OCI-LY7 (cell line): ENCODE results near the gene NAT9. TPM values are rescaled to one million over a fixed set of nuclear protein-coding genes. Genes with fewer than 3 reads are reported as not detected.

Source experiments
- BruUV-seq: library from RNA; stranded (reverse); fragments of 400-500 nt; replicated peaks from 2 replicates; lab custom pipeline; 2021; lab: Mats Ljungman, UMichigan
- CTCF ChIA-PET: fragments of 300-600 bp; sonication (Branson Sonifier 250); formaldehyde crosslinking; loops from one replicate; lab custom pipeline; 2022; ENCODE audit warnings: antibody characterized with exemption; ENCODE audit not compliant: unreplicated experiment; lab: Charles Lee
- POLR2A ChIA-PET: fragments of 300-600 bp; sonication (Branson Sonifier 250); formaldehyde crosslinking; loops from one replicate; lab custom pipeline; 2022; ENCODE audit warnings: antibody characterized with exemption; lab: Charles Lee
- DNase-seq: peaks from one replicate; pipeline ENCODE4 v3.0.0-alpha.2; 2015; ENCODE audit warnings: low spot score
- H2AFZ ChIP-seq: fragments of 200-600 bp; sonication (generic), shearing (Covaris generic); 2 replicates; pipeline ENCODE4 v1.6.1; 2014; ENCODE audit warnings: mild to moderate bottlenecking, antibody characterized with exemption, low read length, moderate library complexity
- H3K27ac ChIP-seq: fragments of 200-600 bp; sonication (generic); 2 replicates; pipeline ENCODE4 v1.5.1; 2014; ENCODE audit warnings: mixed run types, low read depth, mild to moderate bottlenecking, moderate library complexity, low read length, inconsistent platforms; ENCODE audit not compliant: poor library complexity, severe bottlenecking
- H3K36me3 ChIP-seq: fragments of 200-600 bp; sonication (generic); 2 replicates; pipeline ENCODE4 v1.6.1; 2014; ENCODE audit warnings: mild to moderate bottlenecking, antibody characterized with exemption, low read length, moderate library complexity, mixed read lengths; ENCODE audit not compliant: insufficient read depth
- H3K4me1 ChIP-seq: fragments of 200-600 bp; sonication (generic); 2 replicates; pipeline ENCODE4 v1.5.1; 2014; ENCODE audit warnings: mild to moderate bottlenecking, low read length; ENCODE audit not compliant: insufficient read depth, poor library complexity, severe bottlenecking
- H3K4me2 ChIP-seq: fragments of 200-600 bp; sonication (generic); 2 replicates; pipeline ENCODE4 v1.6.1; 2014; ENCODE audit warnings: mild to moderate bottlenecking, low read length
- H3K4me3 ChIP-seq: fragments of 200-600 bp; sonication (generic); 2 replicates; pipeline ENCODE4 v1.5.1; 2014; ENCODE audit warnings: mild to moderate bottlenecking, low read depth, low read length; ENCODE audit not compliant: poor library complexity, severe bottlenecking
- H3K79me2 ChIP-seq: fragments of 200-600 bp; sonication (generic); 2 replicates; pipeline ENCODE4 v1.6.1; 2016; ENCODE audit warnings: low read depth, mild to moderate bottlenecking, low read length, moderate library complexity, mixed read lengths; ENCODE audit not compliant: insufficient read depth
- H3K9me2 ChIP-seq: fragments of 200-600 bp; sonication (generic); 2 replicates; pipeline ENCODE4 v1.6.1; 2016; ENCODE audit warnings: mild to moderate bottlenecking, low read length, mixed read lengths; ENCODE audit not compliant: insufficient read depth
- H3K9me3 ChIP-seq: fragments of 200-600 bp; sonication (generic); 2 replicates; pipeline ENCODE4 v1.6.1; 2014; ENCODE audit warnings: mild to moderate bottlenecking, mixed run types, low read length, mixed read lengths
- H4K20me1 ChIP-seq: fragments of 200-600 bp; sonication (generic); 2 replicates; pipeline ENCODE4 v1.6.1; 2014; ENCODE audit warnings: mild to moderate bottlenecking, antibody characterized with exemption, low read length, moderate library complexity, mixed read lengths; ENCODE audit not compliant: insufficient read depth
- EZH2phosphoT487 ChIP-seq: fragments of 200-600 bp; sonication (generic); IDR thresholded peaks from 2 replicates; pipeline ENCODE4 v1.6.1; 2018; ENCODE audit warnings: low read depth, borderline replicate concordance, mild to moderate bottlenecking, mixed run types, antibody characterized with exemption, low read length, moderate library complexity, mixed read lengths
- intact Hi-C: fragments of 100-400 bp; cut with micrococcal nuclease; formaldehyde crosslinking; loops from one replicate; pipeline ENCODE4 v1.10.0; 2022; ENCODE audit not compliant: unreplicated experiment
- total RNA-seq, 2 experiments: library from RNA; depleted of rRNA in 1 of 2; stranded (reverse); fragments of >200 nt in 1 of 2; shearing (Covaris generic) in 1 of 2; gene quantifications; 2 replicates each; pipeline ENCODE4 v1.2.3, GENCODE V29; 2014 to 2022
- TF ChIP-seq, protein P1 (sequence below): fragments of 200-600 bp; sonication (generic); conservative IDR thresholded peaks from 2 replicates; pipeline ENCODE4 v1.5.1; 2014; ENCODE audit warnings: mild to moderate bottlenecking, antibody characterized with exemption, low read length, moderate library complexity, mixed read lengths

The NAT9 gene
- total RNA-seq, 2 experiments from 2014 or later: 77.2 to 87.9 TPM

DNA sequence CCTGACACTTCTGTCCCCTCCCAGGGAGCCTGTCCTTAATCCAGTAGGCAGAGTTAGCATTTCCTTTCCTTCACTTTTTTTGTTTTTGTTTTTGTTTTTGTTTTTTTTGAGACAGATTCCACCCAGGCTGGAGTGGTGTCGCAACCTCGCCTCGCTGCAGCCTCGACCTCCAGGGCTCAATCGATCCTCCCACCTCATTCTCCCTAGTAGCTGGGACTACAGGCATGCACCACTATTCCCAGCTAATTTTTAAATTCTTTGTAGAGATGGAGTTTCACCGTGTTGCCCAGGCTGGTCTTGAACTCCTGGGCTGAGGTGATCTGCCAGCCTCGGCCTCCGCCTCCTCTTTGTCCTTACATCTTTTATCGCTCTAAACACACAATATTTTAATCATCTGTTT, 23.7 kb downstream of the NAT9 start:
- no peak for DNase-seq
- CTCF ChIA-PET: interaction anchor here (0.6 kb wide), 1 partner anchor 65 kb away, joined by 3 read pairs; no protein-coding TSS in a partner anchor
- Histone ChIP-seq H3K4me3 (no peak overlapping the region), H3K4me2 (no peak overlapping the region), H3K79me2 (peaks cover 31% of the 10 kb centered on the region; the same call in 1 of the 2 replicates), H3K9me2 (no peaks in the 10 kb centered on the region), H4K20me1 (peaks cover 20% of the 10 kb centered on the region; the same call in 1 of the 2 replicates), H2AFZ (no peak overlapping the region), H3K9me3 (no peaks in the 10 kb centered on the region), H3K27ac (no peak overlapping the region), H3K36me3 (peaks cover 27% of the 10 kb centered on the region), H3K4me1 (peaks cover 24% of the 10 kb centered on the region)
- POLR2A ChIA-PET: no interaction called here
- TF ChIP-seq EZH2phosphoT487: no peak
- TF ChIP-seq, protein P1, sequence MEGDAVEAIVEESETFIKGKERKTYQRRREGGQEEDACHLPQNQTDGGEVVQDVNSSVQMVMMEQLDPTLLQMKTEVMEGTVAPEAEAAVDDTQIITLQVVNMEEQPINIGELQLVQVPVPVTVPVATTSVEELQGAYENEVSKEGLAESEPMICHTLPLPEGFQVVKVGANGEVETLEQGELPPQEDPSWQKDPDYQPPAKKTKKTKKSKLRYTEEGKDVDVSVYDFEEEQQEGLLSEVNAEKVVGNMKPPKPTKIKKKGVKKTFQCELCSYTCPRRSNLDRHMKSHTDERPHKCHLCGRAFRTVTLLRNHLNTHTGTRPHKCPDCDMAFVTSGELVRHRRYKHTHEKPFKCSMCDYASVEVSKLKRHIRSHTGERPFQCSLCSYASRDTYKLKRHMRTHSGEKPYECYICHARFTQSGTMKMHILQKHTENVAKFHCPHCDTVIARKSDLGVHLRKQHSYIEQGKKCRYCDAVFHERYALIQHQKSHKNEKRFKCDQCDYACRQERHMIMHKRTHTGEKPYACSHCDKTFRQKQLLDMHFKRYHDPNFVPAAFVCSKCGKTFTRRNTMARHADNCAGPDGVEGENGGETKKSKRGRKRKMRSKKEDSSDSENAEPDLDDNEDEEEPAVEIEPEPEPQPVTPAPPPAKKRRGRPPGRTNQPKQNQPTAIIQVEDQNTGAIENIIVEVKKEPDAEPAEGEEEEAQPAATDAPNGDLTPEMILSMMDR: no peak
- BruUV-seq: no TSS peak
- intact Hi-C loops: no loop called here

DNA sequence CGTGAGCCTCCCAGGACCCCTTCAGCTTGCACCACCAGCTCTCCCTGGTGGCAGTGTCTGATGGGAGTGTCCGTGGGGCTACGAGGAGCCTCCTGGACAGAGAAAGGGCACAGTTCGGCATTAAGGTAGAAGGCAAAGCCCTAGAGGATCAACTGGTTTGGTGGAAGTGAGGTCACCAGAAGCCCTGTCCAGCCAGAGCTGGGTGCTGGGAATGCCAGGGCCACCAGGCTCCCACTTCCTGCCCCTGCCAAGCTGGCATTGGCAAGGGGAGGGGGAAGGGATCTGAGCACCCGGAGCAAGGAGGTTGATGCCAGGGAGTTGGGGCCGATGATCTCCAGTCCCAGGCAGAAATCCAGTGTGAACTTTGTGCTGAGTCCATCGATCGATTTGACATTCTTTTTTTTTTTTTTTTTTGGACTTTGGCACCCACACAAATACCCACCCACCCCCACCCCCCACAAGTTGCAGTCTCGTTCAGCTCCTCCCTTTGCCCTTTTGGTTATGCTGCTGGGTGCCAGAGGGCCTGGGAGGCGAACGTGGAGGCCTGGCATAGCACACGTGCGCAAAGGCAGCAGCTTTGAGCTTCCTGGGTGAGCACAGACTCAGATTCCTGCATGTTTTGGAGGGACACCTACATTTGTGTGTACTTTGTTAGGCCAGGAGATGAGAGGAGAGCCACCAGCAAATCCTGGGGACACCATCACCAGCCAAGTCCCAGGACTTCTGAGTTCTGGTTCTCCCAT, 25.6 kb downstream of the NAT9 start:
- no TSS peak for BruUV-seq
- Histone ChIP-seq H3K9me2 (no peaks in the 10 kb centered on the region), H2AFZ (no peak overlapping the region), H3K36me3 (peaks cover 27% of the 10 kb centered on the region), H3K79me2 (peaks cover 26% of the 10 kb centered on the region; the same call in 1 of the 2 replicates), H3K4me3 (peak overlapping the region; percentile 86), H3K4me2 (peak overlapping the region; percentile 87), H3K27ac (no peak overlapping the region), H4K20me1 (peaks cover 11% of the 10 kb centered on the region; the same call in 1 of the 2 replicates), H3K4me1 (peaks cover 29% of the 10 kb centered on the region), H3K9me3 (no peaks in the 10 kb centered on the region)
- intact Hi-C loops: no loop called here
- ChIA-PET CTCF (interaction anchor here (1.6 kb wide), 1 partner anchor 25 kb away, joined by 6 read pairs; the partner anchor contains the start of gene NAT9), POLR2A (interaction anchor here (0.6 to 2.1 kb wide), 7 partner anchors 8 to 93 kb away, joined by 3 to 8 read pairs (median 4); no protein-coding TSS in a partner anchor)
- TF ChIP-seq EZH2phosphoT487: no peak
- TF ChIP-seq, protein P1: no peak
- DNase-seq: no peak

DNA sequence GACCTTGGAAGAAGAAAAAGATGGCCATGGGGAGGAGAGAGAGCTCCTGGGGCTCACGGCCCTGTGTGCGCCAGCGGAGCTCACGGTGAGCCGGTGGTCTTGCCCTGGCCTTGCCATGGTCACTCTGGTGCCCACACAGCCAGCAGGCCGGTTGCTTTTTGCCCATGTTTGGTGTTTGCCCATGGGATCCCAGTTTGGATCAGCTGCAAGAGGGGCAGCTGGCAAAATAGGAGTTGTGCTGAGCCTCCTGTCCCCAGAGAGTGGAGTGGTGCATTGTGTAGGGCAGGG, 26.2 kb downstream of the NAT9 start:
- Histone ChIP-seq H3K27ac (no peak overlapping the region), H3K9me2 (no peaks in the 10 kb centered on the region), H3K9me3 (no peaks in the 10 kb centered on the region), H3K4me1 (peaks cover 29% of the 10 kb centered on the region), H3K4me3 (peak overlapping the region; percentile 86), H3K79me2 (peaks cover 26% of the 10 kb centered on the region; the same call in 1 of the 2 replicates), H3K36me3 (peaks cover 27% of the 10 kb centered on the region), H4K20me1 (peaks cover 11% of the 10 kb centered on the region; the same call in 1 of the 2 replicates), H2AFZ (no peak overlapping the region), H3K4me2 (peak overlapping the region; percentile 87)
- ChIA-PET POLR2A (interaction anchor here (0.7 to 2.1 kb wide), 6 partner anchors 8 to 123 kb away, joined by 3 to 8 read pairs (median 4); partner anchors contain the start of gene FDXR), CTCF (interaction anchor here (1.6 kb wide), 1 partner anchor 26 kb away, joined by 6 read pairs; the partner anchor contains the start of gene NAT9)
- no peak for TF ChIP-seq EZH2phosphoT487
- TF ChIP-seq, protein P1: no peak
- no TSS peak for BruUV-seq
- DNase-seq: no peak
- intact Hi-C loops: no loop called here
